GM21390 (cell line): ENCODE data around the gene KRT77.
"Not testable (repeated sequence)": the region's sequence is repeated elsewhere in the genome, so short reads cannot be mapped to it uniquely, and the experiment has no call there.

ENCODE experiments used
- ATAC-seq: cut with Tn5 transposase; IDR thresholded peaks from one replicate; pipeline ENCODE4 v1.9.1; 2021; ENCODE audit not compliant: unreplicated experiment

Gene KRT77

DNA sequence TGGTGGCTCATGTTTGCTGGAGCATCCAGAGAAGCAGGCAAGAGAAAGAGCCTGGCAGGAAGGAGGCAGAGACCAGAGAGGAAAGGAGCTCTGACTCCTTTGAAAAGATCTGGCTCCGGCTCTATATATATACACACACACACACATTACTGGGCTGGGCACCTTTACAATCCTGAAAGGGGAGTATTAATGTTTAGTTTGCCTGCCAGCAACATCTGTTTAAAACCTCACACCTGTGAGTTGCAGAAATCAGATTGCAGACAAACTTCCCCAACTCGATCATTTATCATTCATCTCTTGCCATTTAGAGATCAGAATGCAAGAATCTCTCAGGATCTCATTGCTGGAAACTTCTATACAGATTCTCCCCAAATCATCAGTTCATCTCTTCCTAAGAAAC lies at the start of gene KRT77:
Gene KRT77 (minus strand): TSS at position 101 of the 400 bp plus-strand sequence. CDS start 90 bp downstream, at position 11.
- no peak for ATAC-seq

- ATAC-seq: no peak
Observed at GRCh38 chr12:52752516-52752915, 49.2 kb upstream of the KRT77 start.

DNA sequence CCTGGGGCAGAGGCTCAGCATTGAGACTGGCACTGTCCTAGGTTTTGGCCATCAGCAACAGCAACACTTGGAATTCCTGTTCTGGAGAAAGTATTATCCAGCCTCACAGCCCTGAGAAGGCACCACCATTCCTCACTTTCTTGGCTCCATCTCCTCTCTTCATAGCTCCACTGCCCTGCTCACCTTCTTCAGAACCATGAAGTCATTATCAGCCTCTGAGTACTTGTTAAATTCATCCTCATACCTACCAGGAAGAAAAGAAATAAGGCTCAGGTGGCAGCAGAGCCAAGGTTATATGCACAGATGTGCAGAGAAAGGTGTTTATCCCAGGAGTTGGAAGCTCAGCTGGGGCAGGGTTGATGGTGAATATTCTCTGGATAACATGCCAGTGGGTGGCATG lies 48.5 kb upstream of the KRT77 start:
- ATAC-seq: no peak

DNA sequence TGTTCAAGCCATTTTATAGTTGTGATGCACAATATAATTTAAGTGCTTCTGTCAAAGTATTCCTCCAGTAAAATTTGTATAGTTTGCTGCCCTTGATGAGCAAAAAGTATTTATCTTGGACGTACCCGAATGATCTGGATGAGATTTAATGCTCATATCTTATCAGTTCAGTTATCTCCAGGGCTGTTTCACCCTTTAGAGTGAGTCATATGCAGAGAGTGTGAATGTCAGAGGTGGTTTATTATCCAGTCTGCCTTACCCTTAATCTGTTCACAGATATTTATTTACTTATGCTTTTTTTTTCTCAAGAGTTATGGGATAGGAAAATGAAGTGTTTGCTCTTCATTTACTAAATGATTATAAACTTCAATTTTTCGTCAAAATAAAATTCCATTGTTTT lies 47.2 kb upstream of the KRT77 start:
- not testable (repeated sequence) for ATAC-seq

GRCh38 chr12:52749827-52750226 lies 46.5 kb upstream of the KRT77 start:
- no peak for ATAC-seq

DNA sequence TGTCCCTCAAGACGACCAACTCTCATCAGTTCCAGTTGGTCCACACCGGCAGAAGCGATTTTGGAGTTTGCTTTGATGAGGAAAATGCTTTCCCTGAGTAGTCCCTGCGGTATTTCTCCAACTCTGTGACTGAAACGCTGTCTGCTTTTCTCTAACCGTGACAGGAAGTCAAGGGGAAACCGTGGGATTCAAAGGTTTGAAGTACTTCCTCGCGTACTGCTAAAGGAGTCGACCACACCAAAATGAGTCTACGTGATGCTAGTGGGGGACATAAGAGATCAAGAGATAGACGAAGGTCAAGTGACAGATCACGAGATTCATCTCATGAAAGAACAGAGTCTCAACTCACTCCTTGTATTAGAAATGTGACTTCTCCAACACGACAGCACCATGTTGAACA lies 45.3 kb upstream of the KRT77 start:
- no peak for ATAC-seq

DNA sequence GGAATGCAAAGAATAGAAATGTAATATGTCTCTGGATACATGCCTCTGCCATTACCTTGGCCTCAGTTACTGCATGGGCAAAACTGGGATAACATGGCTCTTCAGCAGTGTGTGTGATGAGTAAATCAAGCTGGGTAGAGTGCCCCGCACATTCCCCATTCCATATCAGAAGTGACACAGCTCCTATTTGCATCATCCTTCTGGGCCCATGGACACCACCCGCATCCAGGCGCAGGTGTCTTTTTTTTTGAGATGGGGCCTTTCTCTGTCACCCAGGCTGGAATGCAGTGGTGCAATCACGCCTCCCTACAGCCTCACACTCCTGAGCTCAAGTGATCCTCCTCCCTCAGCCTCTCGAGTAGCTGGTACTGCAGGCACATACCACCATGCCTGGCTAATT lies 42.2 kb upstream of the KRT77 start:
- no peak for ATAC-seq

DNA sequence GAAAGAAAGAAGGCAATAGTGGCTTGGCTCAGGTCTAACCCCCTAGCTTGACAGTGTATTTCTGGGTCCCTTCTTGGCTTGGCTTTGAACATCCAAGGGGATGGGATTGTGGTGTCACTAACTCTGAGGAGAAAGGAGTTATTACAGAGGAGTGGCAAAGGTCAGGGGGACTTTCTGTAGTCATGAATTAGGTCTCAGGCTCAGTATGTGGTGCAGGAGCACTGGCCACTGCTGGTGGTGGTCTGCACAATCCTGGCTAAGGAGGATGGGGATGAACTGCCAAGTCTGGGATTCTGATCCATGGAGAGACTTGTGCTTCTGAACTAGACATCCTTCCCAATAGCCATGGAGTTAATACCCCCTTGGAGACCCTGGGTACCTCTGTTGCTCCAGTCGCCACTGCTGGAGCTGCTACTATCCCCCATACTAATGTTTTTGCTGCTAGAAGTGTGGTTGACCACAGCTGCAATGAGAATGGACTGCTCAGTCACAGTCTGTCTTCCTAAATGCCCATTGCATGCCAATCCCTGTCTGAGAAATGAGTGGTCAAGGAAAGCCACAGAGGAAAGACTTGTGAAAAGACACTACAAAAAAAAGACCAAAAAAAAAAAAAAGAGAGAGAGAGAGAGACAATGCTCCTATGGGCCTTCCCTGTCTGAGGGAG lies 41.3 kb upstream of the KRT77 start:
- no peak for ATAC-seq

GRCh38 chr12:52742822-52743457 lies 39.6 kb upstream of the KRT77 start:
- ATAC-seq: no peak

- ATAC-seq: no peak
Observed at GRCh38 chr12:52742196-52742580, 38.9 kb upstream of the KRT77 start.

GRCh38 chr12:52741375-52742195 lies 38.3 kb upstream of the KRT77 start:
- no peak for ATAC-seq

DNA sequence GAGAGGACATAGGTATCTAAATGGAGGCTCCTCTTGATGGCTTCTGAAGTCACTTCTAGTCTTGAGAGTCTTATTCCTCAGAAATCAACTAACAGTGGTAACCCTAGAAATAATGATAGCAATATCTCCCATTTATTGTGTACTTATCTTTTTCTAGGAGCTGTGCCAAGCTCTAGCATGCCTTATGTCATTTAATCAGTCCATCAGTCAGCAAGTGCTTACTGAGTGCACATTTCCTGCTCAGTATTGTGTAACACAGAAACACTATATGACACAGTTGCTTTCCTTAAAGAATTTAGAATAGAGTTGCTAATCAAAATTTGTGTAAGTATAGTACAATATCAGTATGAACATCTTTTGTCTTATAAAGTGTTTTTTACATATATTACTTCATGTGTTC lies 37.3 kb upstream of the KRT77 start:
- ATAC-seq: no peak

GRCh38 chr12:52739963-52740362 lies 36.6 kb upstream of the KRT77 start:
- ATAC-seq: no peak

- ATAC-seq: no peak
Observed at GRCh38 chr12:52735816-52736632, 32.7 kb upstream of the KRT77 start.

- no peak for ATAC-seq
Observed at GRCh38 chr12:52735106-52735505, 31.8 kb upstream of the KRT77 start.

- ATAC-seq: no peak
Observed at GRCh38 chr12:52730793-52731192, 27.5 kb upstream of the KRT77 start.

GRCh38 chr12:52730383-52730782 lies 27.1 kb upstream of the KRT77 start:
- no peak for ATAC-seq

DNA sequence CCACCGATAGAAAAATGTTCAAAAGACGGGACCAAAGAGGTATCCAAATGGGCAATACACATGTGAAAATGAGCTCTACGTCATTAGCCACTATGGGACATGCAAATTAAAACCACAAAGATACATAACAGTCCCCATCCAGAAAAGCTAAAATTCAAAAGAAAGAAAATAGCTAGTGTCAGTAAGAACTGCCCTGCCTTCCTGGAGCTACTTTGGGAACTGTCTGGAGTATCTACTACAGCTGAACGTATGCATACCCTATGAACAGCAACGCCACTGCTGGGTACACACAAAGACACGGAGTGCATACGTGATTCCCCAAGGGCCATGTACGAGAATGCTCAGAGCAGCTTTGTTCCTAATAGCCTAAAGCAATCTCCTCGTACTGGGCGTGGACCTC lies 25.8 kb upstream of the KRT77 start:
- no peak for ATAC-seq

GRCh38 chr12:52728374-52728773 lies 25.1 kb upstream of the KRT77 start:
- no peak for ATAC-seq

DNA sequence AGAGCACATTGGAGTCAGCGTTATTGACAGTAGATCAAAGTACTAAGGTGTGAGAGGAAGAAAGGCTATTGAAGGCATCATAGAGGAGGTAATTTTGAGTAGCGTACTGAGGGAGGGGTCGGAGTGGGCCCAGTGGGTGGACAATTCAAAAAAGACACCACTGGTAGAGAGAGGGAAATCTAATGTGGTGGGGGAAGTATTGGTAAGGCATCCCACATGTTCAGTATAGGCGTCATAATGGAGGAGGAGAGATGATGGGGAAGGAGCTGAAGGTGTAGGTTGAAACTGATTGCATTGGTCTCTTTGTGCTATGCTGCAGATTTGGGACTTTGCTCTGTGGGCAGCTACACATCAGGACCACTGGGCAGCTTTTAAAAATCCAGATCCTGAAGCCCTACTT lies 23.7 kb upstream of the KRT77 start:
- ATAC-seq: no peak

GRCh38 chr12:52726451-52726850 lies 23.1 kb upstream of the KRT77 start:
- no peak for ATAC-seq
